DND-41 (cell line): Measurements from ENCODE around the gene WDFY4.

Experiments
- CTCF ChIP-seq: IDR thresholded peaks from 2 replicates; pipeline ENCODE4 v1.5.1; 2012; ENCODE audit warnings: borderline replicate concordance, low read length, moderate library complexity, mild to moderate bottlenecking; ENCODE audit not compliant: poor library complexity, severe bottlenecking; ENCODE audit errors: extremely low read depth
- EZH2 ChIP-seq: IDR thresholded peaks from 3 replicates; pipeline ENCODE4 v1.6.1; 2012; ENCODE audit warnings: borderline replicate concordance, low read depth, mild to moderate bottlenecking, moderate library complexity, low read length, inconsistent platforms; ENCODE audit not compliant: severe bottlenecking

GRCh38 chr10:48778193-48778857 lies 93.7 kb downstream of the WDFY4 start:
- TF ChIP-seq CTCF (no peak), EZH2 (no peak)
